Right lobe of liver (tissue), 6 donors: ENCODE measurements around the gene ILDR2. TPM values are rescaled to one million over a fixed set of nuclear protein-coding genes. Genes with fewer than 3 reads are reported as not detected.

Source experiments
- ATAC-seq, 4 donors: fragments of 200-7000 bp; cut with Tn5 transposase; one replicate each; pipeline ENCODE4 v1.9.1; 2020; ENCODE audit warnings: mild to moderate bottlenecking in 4 of 4, moderate library complexity in 4 of 4
- DNase-seq, 3 donors: peaks; one replicate each; pipeline ENCODE4 v3.0.0-alpha.2; 2020
- H3K27ac ChIP-seq, 3 donors: fragments of 200-600 bp; one replicate each; pipeline ENCODE4 v1.8.0; 2022
- H3K27me3 ChIP-seq, 2 donors: fragments of 200-600 bp; one replicate each; pipeline ENCODE4 v1.8.0; 2022
- H3K36me3 ChIP-seq, 4 donors: fragments of 200-600 bp; sonication (generic) in 1 of 4; one replicate each; pipeline versions ENCODE4 v1.5.1 to v1.8.0; 2017 to 2022; ENCODE audit warnings: control low read depth in 1 of 4
- H3K4me1 ChIP-seq, 4 donors: fragments of 200-600 bp; sonication (generic) in 1 of 4; one replicate each; pipeline versions ENCODE4 v1.5.1 to v1.8.0; 2017 to 2022; ENCODE audit warnings: control low read depth in 1 of 4
- H3K4me3 ChIP-seq, 3 donors: fragments of 200-600 bp; one replicate each; pipeline ENCODE4 v1.8.0; 2022
- H3K9me3 ChIP-seq, 4 donors: fragments of 200-600 bp; sonication (generic) in 1 of 4; one replicate each; pipeline versions ENCODE4 v1.5.1 to v1.8.0; 2017 to 2022; ENCODE audit warnings: control low read depth in 1 of 4
- POLR2A ChIP-seq: fragments of 450-650 bp; IDR thresholded peaks from one replicate; pipeline ENCODE4 v1.6.1; 2017; ENCODE audit warnings: antibody characterized with exemption, mild to moderate bottlenecking
- WGBS: methylation state at CpG from one replicate; pipeline ENCODE4 v1.1.6; 2018; ENCODE audit warnings: low coverage, low lambda C conversion rate; ENCODE audit not compliant: insufficient coverage; ENCODE audit errors: missing lambda C conversion rate; 5-methylcytosine and 5-hydroxymethylcytosine counted together
- intact Hi-C, 2 donors: fragments of 100-400 bp; cut with DNase I; formaldehyde crosslinking; loops; one replicate each; pipeline versions ENCODE4 v1.11.2 to v1.14.1; 2022
- total RNA-seq, 6 experiments: library from RNA; depleted of rRNA in 2 of 6; stranded (reverse); fragments of >200 nt in 2 of 6; fragmentation: NEBNext Ultra II Directional in 3 of 6; extraction: Animal tissue kit (Norgen Biotek cat#: 25700) in 3 of 6; gene quantifications; one replicate each; pipeline versions ENCODE4 v1.1.0 to v1.2.4, GENCODE V29; 2016 to 2023
- TF ChIP-seq, protein P1 (sequence below), 4 donors: fragments of 200-600 bp in 3 of 4; fragments of 450-650 bp in 1 of 4; IDR thresholded peaks; one replicate each; pipeline versions ENCODE4 v1.5.1 to v1.8.0; 2016 to 2022; ENCODE audit warnings: antibody characterized with exemption in 4 of 4, mild to moderate bottlenecking in 2 of 4
- donor health status: DM: no; HTN: yes; CAD: no.
- donor health status: DM: no; HTN: no; CAD: no.
- donor health status: DM: no; HTN: no; CAD: no.
- donor health status: DM: no; HTN: yes; CAD: no.
- donor health status: DM: no; HTN: yes; CAD: no.

The ILDR2 gene
- total RNA-seq, 6 experiments from 2014 or later = 1.4 to 3.7 (median 2.2) TPM

DNA sequence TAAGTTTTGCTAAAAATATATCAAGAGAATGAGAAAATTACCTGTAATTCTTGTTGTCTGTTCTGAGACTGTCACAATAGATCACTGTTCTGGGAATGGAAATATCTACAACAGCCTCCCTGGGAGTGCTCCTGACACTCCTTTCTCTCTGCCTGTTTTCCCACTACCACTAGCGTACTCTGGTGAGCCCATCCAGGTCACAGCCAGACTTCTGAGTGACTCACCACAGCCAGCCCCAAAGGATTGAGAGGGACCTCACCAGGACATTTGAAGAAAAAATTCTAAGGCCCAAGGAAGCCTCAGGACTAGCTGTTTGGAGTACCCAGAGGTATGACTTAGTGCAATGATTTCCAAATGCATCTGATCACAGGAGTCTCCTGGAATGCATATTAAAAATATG is 60.3 kb downstream of the ILDR2 start:
- no peak overlapping the region for H3K4me3 ChIP-seq
- no peaks in the 10 kb centered on the region for H3K36me3 ChIP-seq
- TF ChIP-seq POLR2A = no peak
- TF ChIP-seq, protein P1, sequence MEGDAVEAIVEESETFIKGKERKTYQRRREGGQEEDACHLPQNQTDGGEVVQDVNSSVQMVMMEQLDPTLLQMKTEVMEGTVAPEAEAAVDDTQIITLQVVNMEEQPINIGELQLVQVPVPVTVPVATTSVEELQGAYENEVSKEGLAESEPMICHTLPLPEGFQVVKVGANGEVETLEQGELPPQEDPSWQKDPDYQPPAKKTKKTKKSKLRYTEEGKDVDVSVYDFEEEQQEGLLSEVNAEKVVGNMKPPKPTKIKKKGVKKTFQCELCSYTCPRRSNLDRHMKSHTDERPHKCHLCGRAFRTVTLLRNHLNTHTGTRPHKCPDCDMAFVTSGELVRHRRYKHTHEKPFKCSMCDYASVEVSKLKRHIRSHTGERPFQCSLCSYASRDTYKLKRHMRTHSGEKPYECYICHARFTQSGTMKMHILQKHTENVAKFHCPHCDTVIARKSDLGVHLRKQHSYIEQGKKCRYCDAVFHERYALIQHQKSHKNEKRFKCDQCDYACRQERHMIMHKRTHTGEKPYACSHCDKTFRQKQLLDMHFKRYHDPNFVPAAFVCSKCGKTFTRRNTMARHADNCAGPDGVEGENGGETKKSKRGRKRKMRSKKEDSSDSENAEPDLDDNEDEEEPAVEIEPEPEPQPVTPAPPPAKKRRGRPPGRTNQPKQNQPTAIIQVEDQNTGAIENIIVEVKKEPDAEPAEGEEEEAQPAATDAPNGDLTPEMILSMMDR (IDR thresholded peaks at IDR 0.05) = no peak
- ATAC-seq = no peak
- DNase-seq = no peak
- H3K9me3 ChIP-seq = no peaks in the 10 kb centered on the region
- WGBS = no CpG with 5 or more reads among the region's 1 CpG
- no peaks in the 10 kb centered on the region for H3K4me1 ChIP-seq
- no peak overlapping the region for H3K27ac ChIP-seq
- H3K27me3 ChIP-seq = peaks cover 0 to 3% of the 10 kb centered on the region in 2 donors
- intact Hi-C loops = no loop called here

DNA sequence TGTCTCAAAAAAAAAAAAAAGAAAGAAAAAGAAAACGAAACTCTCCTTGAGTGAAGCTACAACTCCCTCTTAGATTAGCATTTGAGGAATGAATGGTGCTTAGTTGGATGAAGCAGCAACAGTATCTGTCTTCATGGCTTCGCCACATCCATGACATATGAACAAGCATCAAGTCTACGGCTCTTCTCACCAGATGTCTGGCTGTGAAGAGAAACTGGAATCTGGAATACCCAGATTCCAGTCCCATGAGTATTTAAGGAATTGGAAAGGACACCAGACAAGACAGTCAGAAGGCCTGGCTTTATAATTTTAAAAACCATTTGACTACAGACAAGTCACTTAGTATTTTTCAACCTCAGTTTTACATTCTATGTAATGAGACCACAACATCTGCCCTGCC is 61.2 kb downstream of the ILDR2 start:
- DNase-seq (no peak), ATAC-seq (no peak)
- H3K36me3 ChIP-seq = no peaks in the 10 kb centered on the region
- TF ChIP-seq, protein P1 (IDR thresholded peaks at IDR 0.05) = no peak
- no peak for TF ChIP-seq POLR2A
- no peak overlapping the region for H3K4me3 ChIP-seq
- 71% methylated on average over 3 of the region's 3 CpGs for WGBS
- intact Hi-C loops = no loop called here
- no peaks in the 10 kb centered on the region for H3K9me3 ChIP-seq
- no peaks in the 10 kb centered on the region for H3K4me1 ChIP-seq
- no peaks in the 10 kb centered on the region for H3K27me3 ChIP-seq
- H3K27ac ChIP-seq = no peak overlapping the region

DNA sequence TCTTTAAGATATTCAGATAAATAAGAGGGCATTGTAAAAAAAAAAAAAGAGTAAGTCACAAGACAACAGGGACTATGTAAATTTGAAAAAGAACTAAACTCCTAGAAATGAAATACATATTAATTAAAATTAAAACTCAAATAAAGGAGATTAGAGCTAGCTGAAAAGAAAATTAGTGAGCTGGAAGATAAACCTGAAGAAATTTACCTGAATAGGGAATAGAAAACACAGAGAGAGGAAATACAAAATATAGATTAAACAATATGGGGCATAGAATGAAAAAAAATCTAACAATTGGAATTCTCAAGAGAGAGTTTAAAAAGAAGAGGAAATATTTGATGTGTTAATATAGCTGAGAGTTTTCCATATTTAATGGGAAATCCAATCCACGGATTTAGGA is 63.7 kb downstream of the ILDR2 start:
- ATAC-seq (no peak), DNase-seq (no peak)
- H3K4me3 ChIP-seq = no peak overlapping the region
- intact Hi-C loops = no loop called here
- no peaks in the 10 kb centered on the region for H3K9me3 ChIP-seq
- H3K27me3 ChIP-seq = no peaks in the 10 kb centered on the region
- no peaks in the 10 kb centered on the region for H3K36me3 ChIP-seq
- TF ChIP-seq, protein P1 (IDR thresholded peaks at IDR 0.05) = no peak
- no peak overlapping the region for H3K27ac ChIP-seq
- 100% methylated on average over 1 of the region's 1 CpG for whole genome bisulfite sequencing
- H3K4me1 ChIP-seq = no peaks in the 10 kb centered on the region

DNA sequence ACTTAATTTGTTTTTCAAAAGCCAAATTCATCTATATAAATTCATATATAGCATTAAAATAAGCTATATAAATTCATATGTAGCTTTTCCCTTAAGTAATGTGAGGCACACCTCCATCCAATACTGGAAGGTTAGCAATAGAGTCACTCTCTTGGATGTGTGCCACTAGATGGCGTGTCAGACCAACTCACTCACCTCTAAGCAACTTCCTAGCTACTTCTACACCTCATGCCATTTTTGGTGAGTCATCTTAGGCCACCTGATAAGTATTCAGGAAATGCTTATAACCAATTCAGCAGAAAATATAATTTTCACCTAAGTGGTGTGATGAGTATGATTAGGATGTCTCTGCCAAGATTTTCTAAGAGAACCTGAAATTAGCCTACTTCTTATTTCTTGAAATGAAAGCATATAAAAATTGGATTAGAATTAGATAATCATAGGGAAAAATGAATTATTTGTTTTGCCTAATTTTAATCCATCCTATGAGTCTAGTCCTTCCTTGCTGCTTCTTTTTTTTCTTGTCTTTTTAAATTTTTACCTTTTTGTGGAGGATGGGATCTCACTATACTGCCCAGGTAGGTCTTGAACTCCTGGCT is 64.8 kb downstream of the ILDR2 start:
- no peaks in the 10 kb centered on the region for H3K4me1 ChIP-seq
- DNase-seq (peak in 2 of 3 donors; percentile 65 to 77), ATAC-seq (peak; percentile 99 to 100 (median 100))
- H3K27ac ChIP-seq = no peak overlapping the region
- 0% methylated on average over 1 of the region's 1 CpG for WGBS
- no peaks in the 10 kb centered on the region for H3K27me3 ChIP-seq
- no peak for TF ChIP-seq POLR2A
- TF ChIP-seq, protein P1 (IDR thresholded peaks at IDR 0.05) = peak; percentile 86 to 90 (median 86)
- no peaks in the 10 kb centered on the region for H3K9me3 ChIP-seq
- H3K4me3 ChIP-seq = no peak overlapping the region
- no peaks in the 10 kb centered on the region for H3K36me3 ChIP-seq
- intact Hi-C loops = no loop called here

DNA sequence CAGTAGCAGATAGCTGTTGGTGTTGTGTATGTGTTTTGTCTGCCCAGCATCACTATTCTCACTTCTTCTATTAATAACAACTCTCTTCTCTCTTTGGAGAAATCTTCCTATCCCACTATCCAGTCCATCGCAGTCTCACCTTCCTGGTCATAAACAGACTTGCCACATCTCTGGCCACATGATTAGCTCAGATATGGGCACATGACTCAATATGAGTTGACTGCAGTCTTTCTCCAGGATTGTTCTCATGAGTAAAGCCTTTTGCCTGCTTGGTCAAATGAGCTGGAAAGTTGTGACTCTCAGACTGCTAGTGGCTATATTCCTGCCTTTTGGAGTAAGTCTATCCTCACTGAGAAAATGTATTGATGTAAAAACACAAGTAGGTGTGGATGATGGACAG is 66.4 kb downstream of the ILDR2 start:
- DNase-seq (no peak), ATAC-seq (no peak)
- no peaks in the 10 kb centered on the region for H3K9me3 ChIP-seq
- TF ChIP-seq, protein P1 (IDR thresholded peaks at IDR 0.05) = no peak
- TF ChIP-seq POLR2A = no peak
- H3K36me3 ChIP-seq = no peaks in the 10 kb centered on the region
- intact Hi-C loops = loop anchor here in 1 of 2 donors (5.0 kb wide), 1 partner anchor 153 kb away; no protein-coding TSS in a partner anchor
- H3K4me3 ChIP-seq = no peak overlapping the region
- no peaks in the 10 kb centered on the region for H3K27me3 ChIP-seq
- no peak overlapping the region for H3K27ac ChIP-seq
- 100% methylated on average over 1 of the region's 1 CpG for WGBS
- H3K4me1 ChIP-seq = no peaks in the 10 kb centered on the region
